Measurements from ENCODE around the gene IQUB. TPM values are rescaled to one million over a fixed set of nuclear protein-coding genes. Genes with fewer than 3 reads are reported as not detected.
"Not testable (repeated sequence)": the region's sequence is repeated elsewhere in the genome, so short reads cannot be mapped to it uniquely, and the experiment has no call there.

Gene IQUB
- total RNA-seq, 1 donor from 2014 or later = not detected

DNA sequence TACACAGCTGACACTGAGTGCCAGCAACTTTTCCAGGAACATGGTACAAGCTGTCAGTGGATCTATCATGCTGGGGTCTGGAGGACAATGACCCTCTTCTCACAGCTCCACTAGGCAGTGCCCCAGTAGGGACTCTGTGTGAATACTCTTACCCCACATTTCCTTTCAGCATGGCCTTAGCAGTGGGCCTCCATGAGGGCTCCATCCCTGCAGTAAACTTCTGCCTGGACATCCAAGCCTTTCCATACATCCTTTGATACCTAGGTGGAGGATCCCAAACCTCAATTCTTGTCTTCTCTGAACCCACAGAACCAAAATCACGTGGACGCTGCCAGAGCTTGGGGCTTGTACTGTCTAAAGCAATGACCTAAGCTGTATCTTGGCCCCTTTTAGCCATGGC is 116.8 kb downstream of the IQUB start:
- DNase-seq (ENCODE audit: low spot score) = no peak
- H3K4me3 Mint-ChIP-seq = no peak overlapping the region
- no peaks in the 10 kb centered on the region for H3K4me1 Mint-ChIP-seq (ENCODE audit: low read depth)
- H3K27ac Mint-ChIP-seq = no peak overlapping the region
- intact Hi-C loops (cut with micrococcal nuclease) = no loop called here
- H3K9me3 Mint-ChIP-seq = peaks cover 12% of the 10 kb centered on the region
- H3K27me3 Mint-ChIP-seq (ENCODE audit: insufficient read depth) = no peaks in the 10 kb centered on the region
- H3K36me3 Mint-ChIP-seq (ENCODE audit: low read depth) = no peaks in the 10 kb centered on the region

DNA sequence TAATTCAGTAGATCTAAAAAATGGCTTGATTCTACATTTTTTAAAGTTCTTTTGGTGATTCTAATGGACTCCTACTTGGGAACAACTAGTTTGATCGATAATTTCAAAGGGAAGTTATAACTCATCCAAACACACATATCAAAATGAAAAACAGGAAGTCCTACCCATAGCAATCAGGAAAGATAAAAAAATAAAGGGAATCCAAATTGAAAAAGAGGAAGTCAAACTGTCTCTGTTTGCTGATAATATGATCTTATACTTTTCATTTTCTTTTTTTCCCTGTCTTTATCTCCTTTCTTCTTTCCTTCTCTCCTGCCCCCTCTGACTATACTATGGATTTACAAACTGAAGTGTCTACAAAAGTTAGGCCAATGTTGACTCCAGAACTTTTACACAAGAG is 118.8 kb downstream of the IQUB start:
- Mint-ChIP-seq H3K27me3 (ENCODE audit: insufficient read depth) (no peaks in the 10 kb centered on the region), H3K36me3 (ENCODE audit: low read depth) (no peaks in the 10 kb centered on the region), H3K9me3 (peaks cover 12% of the 10 kb centered on the region), H3K4me3 (no peak overlapping the region), H3K4me1 (ENCODE audit: low read depth) (no peaks in the 10 kb centered on the region), H3K27ac (no peak overlapping the region)
- no peak for DNase-seq (ENCODE audit: low spot score)
- intact Hi-C loops (cut with micrococcal nuclease) = no loop called here

DNA sequence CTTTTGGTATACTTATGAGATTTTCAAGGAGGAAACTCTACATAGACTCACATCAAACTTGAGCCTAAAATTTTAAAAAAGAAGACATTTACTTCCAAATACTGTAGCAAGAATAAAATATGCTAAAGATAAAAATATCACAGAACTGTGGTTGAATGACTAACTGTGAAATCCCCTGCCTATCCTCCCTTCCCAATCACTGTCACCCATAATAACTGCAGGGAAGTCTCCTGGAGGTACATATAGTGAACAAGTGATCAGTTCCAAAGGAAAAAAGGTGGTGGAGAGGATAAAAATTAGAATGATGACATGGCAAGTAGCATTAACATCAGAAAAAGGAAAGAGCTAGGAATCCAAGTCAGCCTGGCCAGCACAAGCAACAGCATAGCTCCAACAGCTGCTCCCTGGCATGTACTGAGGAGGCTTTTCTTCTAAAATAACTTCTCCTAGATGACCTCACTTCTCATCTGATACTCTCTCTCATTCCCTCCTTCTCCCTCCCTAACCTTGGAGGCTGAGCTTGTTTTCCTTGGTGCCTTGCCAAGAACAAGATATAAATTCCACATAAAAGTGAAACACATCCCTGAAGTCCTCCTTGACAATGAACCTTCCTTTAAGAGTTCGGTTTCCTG is 124.0 kb downstream of the IQUB start:
- Mint-ChIP-seq H3K9me3 (no peaks in the 10 kb centered on the region), H3K27me3 (ENCODE audit: insufficient read depth) (no peaks in the 10 kb centered on the region), H3K4me1 (ENCODE audit: low read depth) (no peaks in the 10 kb centered on the region), H3K27ac (no peak overlapping the region), H3K4me3 (no peak overlapping the region), H3K36me3 (ENCODE audit: low read depth) (no peaks in the 10 kb centered on the region)
- DNase-seq (ENCODE audit: low spot score) = no peak
- intact Hi-C loops (cut with micrococcal nuclease) = no loop called here

DNA sequence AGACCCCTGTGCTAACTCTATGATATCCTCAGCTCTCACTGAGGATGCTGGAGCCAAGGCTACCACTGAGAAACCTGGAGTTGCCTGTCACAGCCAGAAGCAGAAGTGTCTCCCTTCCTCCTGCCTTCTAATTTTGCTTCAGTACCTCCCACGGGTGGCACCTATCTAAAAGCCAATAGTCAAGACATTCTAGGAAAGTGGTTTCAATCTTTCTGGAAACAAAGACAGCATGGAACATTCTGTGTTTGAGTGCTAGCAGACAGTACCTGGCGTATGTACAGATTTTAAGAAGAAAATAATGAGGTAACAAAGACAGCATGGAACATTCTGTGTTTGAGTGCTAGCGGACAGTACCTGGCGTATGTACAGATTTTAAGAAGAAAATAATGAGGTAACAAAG is 126.4 kb downstream of the IQUB start:
- H3K4me3 Mint-ChIP-seq; H3K4me1 Mint-ChIP-seq (ENCODE audit: low read depth); H3K27ac Mint-ChIP-seq: not testable (repeated sequence)

More for the DNA sequence above, 126.4 kb downstream of the IQUB start:
- H3K27me3 Mint-ChIP-seq (ENCODE audit: insufficient read depth); H3K36me3 Mint-ChIP-seq (ENCODE audit: low read depth); DNase-seq (ENCODE audit: low spot score); H3K9me3 Mint-ChIP-seq; intact Hi-C loops (cut with micrococcal nuclease): not testable (repeated sequence)

Other genes starting within 250 kb of the IQUB start
- 49.4 and 51.5 TPM in 2 replicates for gene NDUFA5, start 23.2 kb upstream of the IQUB start, total RNA-seq
- not detected in 2 replicates for gene ASB15, start 67.2 kb upstream of the IQUB start, total RNA-seq
- gene LMOD2, start 121.3 kb upstream of the IQUB start, total RNA-seq = not detected in 2 replicates
- gene WASL, start 214.4 kb upstream of the IQUB start, total RNA-seq = 7.3 and 7.5 TPM in 2 replicates

Measured in activated T-helper 1 cell treated with anti-CD3 and anti-CD28 coated beads, Interleukin-12 subunit alpha, Interleukin-12 subunit beta, Interleukin-2, Interleukin-4 antibody, amounts not matched to agents 30 ng/mL and 10 ng/mL and 1 ng/mL, durations not matched to agents 14 hours and 24 hours and 36 hours (primary cell).